HG02571 (cell line): ENCODE results near the gene ASAP2.

Experiments used
- ATAC-seq: cut with Tn5 transposase; IDR thresholded peaks from one replicate; pipeline ENCODE4 v1.9.1; 2021; ENCODE audit warnings: mild to moderate bottlenecking, moderate library complexity; ENCODE audit not compliant: unreplicated experiment

ASAP2 gene

DNA sequence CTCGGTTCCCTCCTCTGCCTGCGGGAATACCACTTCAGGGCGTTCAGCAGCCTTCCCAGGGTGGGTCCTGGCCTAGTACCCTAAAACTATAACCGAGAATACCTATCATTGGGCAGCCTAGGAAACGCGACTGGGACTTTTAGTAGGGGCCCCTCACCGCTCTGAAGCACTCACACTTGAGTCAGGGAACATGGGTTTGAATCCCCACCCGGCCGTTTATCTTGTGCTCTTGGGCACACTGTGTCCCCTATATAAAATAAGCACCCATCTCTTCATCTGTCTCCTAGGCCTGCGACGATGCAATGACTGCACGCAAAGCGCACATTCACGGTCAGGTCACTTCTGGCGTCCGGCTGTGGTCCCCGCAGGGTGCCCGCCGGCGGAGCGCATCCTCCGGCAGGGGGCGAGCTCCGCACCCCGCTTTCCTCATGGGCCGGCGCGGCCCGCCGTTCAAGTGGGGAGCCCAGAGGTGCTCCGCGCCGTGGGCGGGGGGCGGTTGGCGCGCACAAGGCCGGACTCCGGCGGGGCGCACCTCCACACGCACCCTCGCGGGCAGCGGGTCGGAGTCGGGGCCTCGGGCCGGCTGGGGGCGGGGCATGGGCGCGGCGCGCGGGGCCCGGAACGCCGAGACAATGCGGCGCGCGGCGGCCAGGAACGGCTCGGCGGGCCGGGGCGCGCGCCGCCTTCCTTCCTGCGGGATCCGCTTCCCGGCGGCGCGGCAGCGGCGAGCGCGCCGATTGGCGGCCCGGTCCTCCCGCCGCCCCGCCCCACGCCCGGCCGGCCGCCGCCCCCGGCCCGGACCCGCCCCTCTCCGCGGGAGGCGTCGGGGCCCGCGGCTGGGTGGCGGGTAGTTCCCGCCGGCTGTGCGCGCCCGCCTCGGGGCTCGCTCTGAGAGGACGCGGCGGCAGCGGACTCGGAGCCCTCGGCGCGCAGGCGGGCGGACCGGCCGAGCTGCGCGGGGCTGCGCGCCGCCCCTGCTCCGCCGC lies at the start of gene ASAP2:
Gene ASAP2, plus strand, starts transcription at position 850 of the 986 bp plus-strand sequence. CDS start 293 bp downstream, outside the sequence.
- peak; percentile 63 for ATAC-seq

DNA sequence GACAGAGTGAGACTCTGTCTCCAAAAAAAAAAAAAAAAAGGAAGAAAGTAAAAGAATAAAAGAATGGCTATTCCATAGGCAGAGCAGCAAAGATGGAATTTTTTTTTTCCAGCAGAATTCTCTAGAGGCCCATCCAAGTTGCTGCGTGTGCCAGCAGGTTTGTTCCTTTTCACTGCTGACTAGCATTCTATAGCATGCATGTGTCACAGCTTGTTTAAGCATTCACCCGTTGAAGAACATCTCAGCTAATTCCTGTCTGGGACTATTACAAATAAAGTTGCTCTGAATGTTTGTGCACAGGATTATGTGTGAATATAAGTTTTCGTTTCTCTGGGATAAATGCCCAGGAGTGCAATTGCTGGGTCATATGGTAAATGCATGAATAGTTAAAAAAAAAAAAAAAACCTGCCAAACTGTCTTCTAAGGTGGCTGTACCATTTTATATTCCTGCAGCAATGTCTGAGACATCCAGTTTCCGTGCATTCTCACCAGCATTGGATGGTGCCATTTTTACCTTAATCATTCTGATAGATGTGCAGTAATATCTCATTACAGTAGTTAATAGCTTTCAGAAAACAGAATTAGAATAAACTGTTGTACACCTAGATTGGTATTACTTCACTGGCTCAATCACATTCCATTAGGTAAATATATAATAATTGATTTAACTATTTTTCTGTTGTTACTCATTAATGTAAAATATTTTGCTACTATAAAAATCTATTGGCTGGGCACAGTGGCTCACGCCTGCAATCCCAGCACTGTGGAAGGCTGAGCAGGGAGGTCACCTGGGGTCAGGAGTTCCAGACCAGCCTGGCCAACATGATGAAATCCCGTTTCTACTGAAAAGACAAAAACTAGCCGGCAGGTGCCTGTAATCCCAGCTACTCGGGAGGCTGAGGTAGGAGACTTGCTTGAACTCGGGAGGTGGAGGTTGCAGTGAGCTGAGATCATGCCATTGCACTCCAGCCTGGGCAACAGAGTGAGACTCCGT lies 47.5 kb upstream of the ASAP2 start:
- no peak for ATAC-seq

DNA sequence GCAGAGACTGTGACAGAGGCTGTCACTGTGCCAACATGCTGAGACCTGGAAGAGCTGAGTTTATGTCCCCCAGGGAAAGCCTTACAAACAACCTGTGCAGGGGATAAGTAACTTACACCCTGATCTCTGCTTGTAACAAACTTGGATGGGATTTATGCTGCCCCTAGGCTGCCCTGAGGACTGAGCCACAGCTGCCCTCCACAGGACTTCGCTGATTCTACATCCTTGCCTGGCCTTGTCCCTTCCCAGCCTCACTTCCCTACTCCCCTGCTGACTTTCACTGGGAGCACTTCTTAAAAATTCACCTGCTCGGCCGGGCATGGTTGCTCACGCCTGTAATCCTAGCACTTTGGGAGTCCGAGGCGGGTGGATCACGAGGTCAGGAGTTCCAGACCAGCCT lies 45.9 kb upstream of the ASAP2 start:
- ATAC-seq = no peak

DNA sequence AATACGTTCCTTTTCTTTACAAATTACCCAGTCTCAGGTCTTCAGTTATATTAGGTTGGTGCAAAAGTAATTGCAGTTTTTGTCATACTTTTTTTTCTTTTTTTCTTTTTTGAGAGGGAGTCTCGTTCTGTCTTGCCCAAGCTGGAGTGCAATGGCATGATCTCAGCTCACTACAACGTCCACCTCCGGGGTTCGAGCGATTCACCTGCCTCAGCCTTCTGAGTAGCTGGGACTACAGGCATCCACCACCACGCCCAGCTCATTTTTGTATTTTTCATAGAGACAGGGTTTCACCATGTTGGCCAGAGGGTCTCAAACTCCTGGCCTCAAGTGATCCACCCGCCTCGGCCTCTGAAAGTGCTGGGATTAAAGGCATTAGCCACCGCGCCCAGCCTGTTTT lies 43.8 kb upstream of the ASAP2 start:
- no peak for ATAC-seq

DNA sequence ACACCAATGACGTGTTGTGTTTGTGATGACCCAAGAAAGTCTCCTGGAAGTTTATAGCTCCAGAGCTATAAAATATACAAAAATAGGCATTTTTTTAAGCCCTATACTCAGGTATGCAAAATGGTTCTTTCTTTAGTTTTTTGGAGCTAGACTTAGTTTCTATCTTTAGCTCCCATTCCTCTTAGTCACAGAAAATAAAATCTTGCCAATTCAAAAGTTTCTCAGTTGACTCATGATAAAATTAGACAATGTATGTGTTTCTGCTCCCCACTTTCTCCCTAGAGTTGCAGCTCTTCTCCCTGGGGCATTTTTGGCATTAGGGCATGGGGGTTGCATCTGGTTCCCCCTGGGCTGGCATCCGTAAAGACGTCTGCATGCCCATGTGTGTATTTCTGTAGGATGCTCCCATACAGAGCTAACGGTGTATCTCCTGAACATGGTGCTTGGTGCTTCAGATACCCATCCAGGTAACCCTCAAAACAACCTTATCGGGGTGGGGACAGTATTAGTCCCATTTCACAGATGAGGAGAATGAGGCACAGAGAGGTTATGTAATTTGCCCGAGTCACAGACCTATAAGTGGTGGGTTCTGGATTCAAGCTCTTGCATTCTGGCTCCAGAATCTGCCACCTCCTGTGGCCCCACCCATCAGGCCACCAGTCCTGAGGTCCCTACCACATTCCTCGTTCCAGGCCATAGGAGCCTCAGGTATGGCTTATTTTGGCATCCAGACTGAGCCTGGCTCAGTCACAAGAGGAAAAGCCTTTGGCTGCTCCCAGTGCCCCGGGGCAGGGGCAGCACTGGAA lies 43.1 kb upstream of the ASAP2 start:
- no peak for ATAC-seq

DNA sequence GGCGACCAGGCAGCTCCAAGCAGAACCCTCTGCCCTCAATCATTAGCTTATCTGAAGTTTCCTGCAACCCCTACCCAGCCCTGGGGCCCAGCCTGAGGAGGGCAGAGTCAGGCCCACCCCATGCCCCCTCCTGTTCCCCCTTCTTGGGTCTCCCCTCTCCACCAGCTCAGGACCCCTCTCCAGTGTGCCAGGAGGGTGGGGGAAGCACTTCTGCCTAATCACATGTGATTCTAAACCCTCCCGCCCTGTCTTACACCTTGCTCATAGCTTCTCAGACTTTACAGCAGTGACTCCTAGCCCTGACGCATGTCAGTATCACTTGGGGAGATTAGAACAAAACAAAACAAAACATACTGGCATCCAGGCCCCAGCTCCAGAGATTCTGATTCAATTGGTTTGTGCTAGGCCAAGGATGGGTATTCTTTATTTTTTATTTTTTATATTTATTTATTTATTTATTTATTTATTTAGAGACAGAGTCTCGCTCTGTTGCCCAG lies 42.5 kb upstream of the ASAP2 start:
- ATAC-seq = no peak

DNA sequence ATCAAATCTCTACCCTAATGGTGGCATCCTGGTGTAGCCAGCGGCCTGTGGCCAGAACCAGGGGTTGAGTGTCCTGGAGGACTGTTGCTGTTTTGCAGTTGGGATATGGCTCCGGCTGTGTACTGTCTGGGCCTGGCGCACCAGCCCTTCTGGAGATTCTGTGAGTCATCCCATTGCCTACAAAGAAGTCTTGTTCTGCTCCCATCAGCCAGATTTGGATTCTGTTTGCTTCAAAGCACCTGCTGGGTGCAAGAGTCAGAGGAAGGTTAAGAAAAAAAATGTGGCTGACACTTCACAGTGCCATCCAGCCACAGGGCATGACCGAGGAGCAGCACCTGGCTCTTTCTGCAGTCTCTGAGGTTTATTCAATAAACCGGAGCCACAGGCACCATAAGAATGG lies 41.0 kb upstream of the ASAP2 start:
- no peak for ATAC-seq

DNA sequence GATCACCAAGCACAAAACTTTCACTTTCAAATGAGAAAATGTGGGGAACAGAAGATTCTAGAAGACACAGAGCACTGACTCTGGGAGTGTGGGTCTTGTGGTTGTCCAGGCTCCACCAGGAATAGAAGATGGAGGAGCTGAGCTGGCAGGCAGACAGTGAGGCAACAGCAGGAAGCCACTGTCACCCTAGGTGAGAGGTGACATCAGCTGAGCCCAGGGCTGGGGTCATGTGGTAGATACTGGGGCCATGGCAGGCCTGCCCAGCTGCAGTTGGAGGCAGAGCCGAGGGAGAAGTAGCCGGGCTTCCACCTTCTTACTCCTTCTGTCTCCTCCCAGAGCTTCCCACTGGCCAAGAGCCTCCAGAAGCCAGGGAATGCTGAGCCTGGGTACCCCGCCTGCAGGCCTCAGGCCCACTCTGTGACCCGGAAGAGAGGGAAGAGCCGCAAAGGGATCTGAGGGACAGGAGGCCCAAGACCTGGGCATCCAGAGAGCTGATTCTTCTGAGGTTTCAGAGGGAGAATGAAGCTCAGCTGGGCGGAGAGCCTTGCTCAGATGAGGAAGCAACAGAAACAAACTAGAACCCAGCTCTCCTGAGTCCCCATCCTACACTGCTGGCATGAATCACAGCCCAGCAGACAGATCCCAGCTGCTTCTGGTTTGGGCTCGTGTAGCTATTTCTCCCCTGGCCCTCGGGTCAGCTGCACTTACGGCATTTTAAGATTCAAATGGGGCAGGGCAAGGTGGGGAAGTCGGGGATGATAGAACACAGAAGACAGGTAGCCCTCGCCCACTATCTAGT lies 39.8 kb upstream of the ASAP2 start:
- ATAC-seq = no peak

DNA sequence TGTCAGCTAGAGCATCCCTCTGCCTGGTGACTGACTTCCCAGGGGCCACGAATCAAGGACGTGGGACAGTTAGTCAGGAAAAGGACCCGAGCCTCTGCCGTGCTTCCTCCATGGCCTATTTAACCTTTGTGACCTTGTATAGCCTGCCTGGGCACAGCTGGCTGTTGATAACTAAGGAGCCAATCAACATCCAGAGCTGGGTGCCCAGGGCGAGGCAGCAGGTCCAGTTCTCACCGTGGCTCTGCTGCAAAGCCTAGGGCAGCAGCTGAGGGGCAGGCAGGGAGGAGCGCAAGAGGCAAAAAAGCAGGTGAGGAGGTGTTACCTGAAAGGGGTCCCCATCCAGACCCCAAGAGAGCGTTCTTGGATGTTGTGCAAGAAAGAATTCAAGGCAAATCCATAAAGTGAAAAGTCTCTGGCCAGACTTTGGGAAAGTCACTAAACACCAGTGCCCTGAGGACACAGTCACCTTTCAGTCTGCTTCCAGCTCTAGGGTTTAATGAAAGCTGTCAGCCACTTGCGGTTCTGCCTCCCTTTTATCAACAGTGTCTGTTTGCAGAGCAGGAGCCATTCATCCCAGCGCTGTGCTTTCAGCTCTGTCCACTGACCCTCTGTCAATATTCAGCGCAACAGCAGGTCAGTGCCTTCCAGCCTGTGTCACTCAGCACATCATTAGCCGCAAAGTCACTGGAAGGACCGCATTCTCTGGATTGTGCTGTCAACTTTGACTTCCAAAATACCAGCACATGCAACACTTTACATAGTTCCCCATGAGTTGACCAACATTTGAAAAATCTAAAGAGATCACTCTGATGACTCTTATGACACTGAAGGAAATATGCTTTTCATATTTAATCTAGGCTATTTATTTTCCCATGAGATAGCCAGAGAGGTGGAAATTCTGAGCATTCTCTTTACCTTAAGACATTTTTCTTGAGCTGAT lies 38.6 kb upstream of the ASAP2 start:
- no peak for ATAC-seq

DNA sequence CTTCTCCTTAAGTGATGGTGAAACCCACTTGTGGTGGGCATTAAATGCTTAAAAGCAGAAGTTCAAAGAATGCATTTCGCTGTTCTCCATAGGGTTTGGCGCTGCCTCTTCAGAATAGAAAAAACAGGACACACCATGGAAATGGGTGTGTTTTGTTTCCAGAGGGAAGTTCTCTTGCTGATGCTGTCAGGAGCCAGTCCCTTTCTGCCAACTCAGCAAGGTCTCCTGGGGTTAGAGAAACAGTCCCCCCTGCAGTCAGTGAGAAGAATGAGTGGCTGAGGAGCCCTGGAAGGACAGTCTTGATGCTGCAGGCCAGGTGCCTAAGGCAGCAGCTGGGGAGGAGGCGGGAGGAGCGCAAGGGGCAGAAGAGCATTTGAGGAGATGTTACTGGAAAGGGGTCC lies 37.8 kb upstream of the ASAP2 start:
- ATAC-seq = no peak

DNA sequence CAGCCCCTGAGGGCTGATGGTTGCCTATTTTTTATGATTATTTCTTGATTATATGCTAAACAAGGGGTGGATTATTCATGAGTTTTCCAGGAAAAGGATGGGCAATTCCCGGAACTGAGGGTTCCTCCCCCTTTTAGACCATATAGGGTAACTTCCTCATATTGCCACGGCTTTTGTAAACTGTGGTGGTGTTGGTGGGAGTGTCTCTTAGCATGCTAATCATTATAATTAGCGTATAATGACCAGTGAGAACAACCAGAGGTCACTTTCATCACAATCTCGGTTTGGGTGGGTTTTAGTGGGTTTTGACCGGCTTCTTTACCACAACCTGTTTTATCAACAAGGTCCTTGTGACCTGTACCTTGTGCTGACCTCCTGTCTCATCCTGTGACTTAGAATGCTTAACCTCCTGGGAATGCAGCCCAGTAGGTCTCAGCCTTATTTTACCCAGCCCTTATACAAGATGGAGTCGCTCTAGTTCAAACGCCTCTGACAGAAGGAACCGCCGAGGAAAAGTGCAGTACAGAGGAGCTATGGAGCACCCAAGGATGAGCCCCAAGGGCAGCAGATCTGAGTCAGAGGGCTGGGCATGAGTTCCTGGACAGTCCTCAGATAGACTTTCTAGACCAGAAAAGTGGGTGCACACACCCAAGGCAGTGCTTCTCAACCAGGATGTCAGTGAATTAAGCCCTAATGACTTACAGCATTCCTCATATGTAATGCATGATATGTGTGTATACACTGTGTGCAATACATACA lies 37.1 kb upstream of the ASAP2 start:
- ATAC-seq = no peak

DNA sequence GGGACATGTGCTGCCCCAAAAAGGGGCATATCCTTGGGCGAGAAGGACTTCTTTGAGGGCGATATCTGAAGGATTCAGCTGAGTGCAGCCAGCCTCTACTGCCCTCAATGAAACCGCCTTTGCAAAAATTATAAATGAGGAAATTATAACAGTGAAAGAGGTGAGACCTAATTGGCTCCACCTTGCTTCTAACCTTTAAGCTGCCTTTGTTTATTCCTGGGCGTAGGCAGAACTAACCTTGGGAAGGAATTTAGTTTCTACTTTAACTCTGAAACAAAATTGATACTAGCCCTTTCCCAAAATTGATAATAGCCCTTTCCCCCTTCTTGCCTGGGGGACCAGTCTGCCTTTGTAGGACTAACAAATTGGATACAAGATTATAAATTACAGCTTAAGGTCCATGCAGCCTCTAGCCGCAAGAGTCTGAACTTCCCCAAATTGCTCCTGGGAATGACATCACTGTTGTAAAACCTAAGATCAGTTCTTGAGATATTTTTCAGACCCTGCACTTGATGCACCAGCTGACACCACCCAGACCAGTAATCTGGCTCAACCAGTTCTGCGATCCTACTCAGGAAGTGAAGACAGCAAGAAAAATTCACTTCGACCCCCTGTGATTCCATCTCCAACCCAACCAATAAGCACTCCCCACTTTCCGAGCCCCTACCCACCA lies 36.0 kb upstream of the ASAP2 start:
- no peak for ATAC-seq

DNA sequence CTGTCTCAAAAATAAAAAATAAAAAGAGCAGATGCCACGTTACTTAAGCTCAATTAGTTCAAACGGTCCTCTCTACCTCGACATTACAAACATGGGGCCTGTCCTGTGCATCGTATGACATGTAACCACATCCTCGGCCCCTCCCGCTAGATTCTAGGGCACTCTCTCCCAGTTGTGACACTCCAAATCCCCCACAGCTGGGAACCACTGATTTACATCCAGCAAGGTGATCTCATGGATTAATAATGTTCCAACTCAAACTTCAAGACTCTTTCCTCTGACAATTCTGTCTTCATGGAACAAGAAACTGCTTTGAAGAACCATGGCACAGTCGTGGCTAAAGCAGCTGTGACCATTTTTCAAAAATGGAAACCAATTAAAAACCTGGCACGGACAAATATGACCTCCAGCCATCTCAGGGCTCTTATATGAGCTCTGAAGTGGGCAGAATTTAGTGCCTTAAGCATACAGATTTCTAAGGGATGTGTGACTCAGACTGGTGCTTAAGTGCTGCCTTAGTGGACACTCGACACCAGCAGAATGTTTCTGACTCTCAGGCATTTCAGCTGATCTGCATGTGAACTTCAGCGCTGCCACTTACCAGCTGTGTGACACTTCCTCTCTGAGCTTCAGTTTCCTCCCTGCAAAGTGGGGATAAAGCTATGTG lies 31.7 kb upstream of the ASAP2 start:
- ATAC-seq = no peak

DNA sequence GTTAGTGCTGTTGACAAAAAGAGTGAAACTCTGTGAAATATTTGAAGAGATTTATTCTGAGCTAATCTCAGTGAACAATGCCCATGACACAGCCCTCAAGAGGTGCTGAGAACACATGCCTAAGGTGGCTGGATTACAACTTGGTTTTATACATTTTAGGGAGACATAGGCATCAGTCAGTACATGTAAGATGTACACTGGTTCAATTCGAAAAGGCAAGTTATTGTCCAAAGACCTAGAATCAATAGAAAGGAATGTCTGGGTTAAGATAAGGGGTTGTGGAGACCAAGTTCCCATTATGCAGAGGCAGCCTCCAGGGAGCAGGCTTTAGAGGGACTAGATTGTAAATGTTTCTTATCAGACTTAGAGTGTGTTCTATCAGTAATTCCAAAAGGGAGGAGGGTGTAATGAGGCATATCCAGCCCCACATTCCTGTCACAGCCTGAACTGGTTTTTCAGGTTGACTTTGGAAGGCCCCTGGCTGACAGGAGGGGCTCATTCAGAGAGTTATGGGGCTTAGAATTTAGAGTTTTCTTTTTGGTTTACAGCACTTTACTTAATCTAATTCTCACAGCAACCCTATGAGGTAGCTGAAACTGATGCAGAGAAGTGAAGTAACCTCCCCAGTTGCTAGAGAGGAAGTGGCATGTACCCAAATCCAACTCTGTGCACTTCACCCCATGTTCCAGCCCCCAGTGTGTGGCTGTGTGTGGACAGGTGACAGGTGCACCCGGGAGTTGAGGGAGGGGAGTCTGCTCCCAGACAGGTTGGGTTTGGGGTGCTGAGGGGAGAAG lies 28.3 kb upstream of the ASAP2 start:
- ATAC-seq = no peak

DNA sequence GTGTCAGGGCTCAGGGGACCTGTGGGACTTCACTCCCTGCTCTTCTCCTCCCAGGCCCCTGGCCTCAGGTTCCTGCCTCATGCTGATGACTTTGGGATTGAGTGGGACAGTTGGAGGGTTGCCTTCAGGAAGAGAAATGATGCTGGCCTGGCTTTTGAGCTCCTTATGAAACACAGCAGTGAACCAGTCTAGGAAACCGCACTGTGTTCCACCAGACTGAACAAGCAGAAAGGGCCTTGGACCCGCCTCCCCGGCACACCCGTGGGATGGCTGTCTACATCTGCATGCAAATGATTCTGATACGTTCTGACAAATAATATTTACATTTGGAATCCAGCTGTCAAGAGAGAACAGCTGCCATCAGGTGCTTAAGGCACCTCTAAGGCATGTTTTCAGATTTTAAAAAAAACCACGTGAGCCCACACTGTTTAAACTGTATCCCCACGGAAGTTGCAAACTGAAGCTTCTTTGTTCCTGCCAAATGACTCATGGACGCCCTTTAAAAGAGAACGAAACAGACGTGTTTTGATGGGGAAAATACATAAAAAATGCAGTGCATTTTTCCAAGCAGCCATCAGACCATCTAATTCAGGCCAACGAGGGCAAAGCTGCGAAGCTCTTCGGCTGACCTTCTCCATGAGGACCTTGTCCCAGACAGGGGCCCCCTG lies 27.6 kb upstream of the ASAP2 start:
- ATAC-seq = no peak
